HepG2 (cell line): ENCODE data around the gene SETD1A. TPM values are rescaled to one million over a fixed set of nuclear protein-coding genes. Genes with fewer than 3 reads are reported as not detected.
A peak's percentile ranks its signal among the peaks of the same experiment; 100 is the strongest.

Source experiments
- AHDC1 ChIP-seq: sonication (generic); formaldehyde crosslinking; IDR thresholded peaks from 2 replicates; pipeline ENCODE4 v1.5.1; 2020; ENCODE audit warnings: mild to moderate bottlenecking, missing genetic modification reagents, borderline replicate concordance
- E2F1 ChIP-seq: sonication (generic); formaldehyde crosslinking; IDR thresholded peaks from 2 replicates; pipeline ENCODE4 v1.5.0; 2020; ENCODE audit warnings: missing genetic modification reagents
- FOXP4 ChIP-seq: sonication (generic); formaldehyde crosslinking; IDR thresholded peaks from 2 replicates; pipeline ENCODE4 v1.4.0; 2020; ENCODE audit warnings: missing genetic modification reagents
- GTF2F1 ChIP-seq: fragments of 150-350 bp; IDR thresholded peaks from 2 replicates; pipeline ENCODE4 v1.6.1; 2014; ENCODE audit warnings: low read length
- HMG20B ChIP-seq: conservative IDR thresholded peaks from 2 replicates; pipeline ENCODE4 v1.6.1; 2016; ENCODE audit warnings: missing genetic modification reagents, missing compliant biosample characterization
- KAT8 ChIP-seq: IDR thresholded peaks from 2 replicates; pipeline ENCODE4 v1.6.1; 2016; ENCODE audit warnings: missing genetic modification reagents, missing compliant biosample characterization
- KMT2A ChIP-seq: sonication (generic); formaldehyde crosslinking; IDR thresholded peaks from 2 replicates; pipeline ENCODE4 v1.4.0; 2020; ENCODE audit warnings: missing genetic modification reagents
- MAX ChIP-seq: IDR thresholded peaks from 2 replicates; pipeline ENCODE4 v1.6.1; 2012; ENCODE audit warnings: inconsistent platforms
- NONO ChIP-seq, 2 experiments: fragments of 450-650 bp in 1 of 2; sonication (generic) in 1 of 2; formaldehyde crosslinking in 1 of 2; IDR thresholded peaks in 1 of 2; conservative IDR thresholded peaks in 1 of 2; 2 replicates each; pipeline versions ENCODE4 v1.6.1 to v1.8.0; 2017 to 2022; ENCODE audit warnings: mild to moderate bottlenecking in 1 of 2, missing genetic modification reagents in 1 of 2, moderate library complexity in 1 of 2
- PATZ1 ChIP-seq: sonication (generic); formaldehyde crosslinking; IDR thresholded peaks from 2 replicates; pipeline ENCODE4 v1.4.0; 2020; ENCODE audit warnings: missing genetic modification reagents
- PAXIP1 ChIP-seq: sonication (generic); formaldehyde crosslinking; conservative IDR thresholded peaks from 2 replicates; pipeline ENCODE4 v1.4.0; 2020; ENCODE audit warnings: mild to moderate bottlenecking, missing genetic modification reagents, moderate library complexity
- RARA ChIP-seq: IDR thresholded peaks from 2 replicates; pipeline ENCODE4 v1.6.1; 2016; ENCODE audit warnings: missing genetic modification reagents, missing compliant biosample characterization
- ZNF232 ChIP-seq: sonication (generic); formaldehyde crosslinking; IDR thresholded peaks from 2 replicates; pipeline ENCODE4 v1.4.0; 2020; ENCODE audit warnings: missing genetic modification reagents, borderline replicate concordance
- ZNF605 ChIP-seq: sonication (generic); formaldehyde crosslinking; IDR thresholded peaks from 2 replicates; pipeline ENCODE4 v1.8.0; 2022; ENCODE audit warnings: mild to moderate bottlenecking, missing genetic modification reagents
- ZNF83 ChIP-seq: sonication (generic); formaldehyde crosslinking; IDR thresholded peaks from 2 replicates; pipeline ENCODE4 v1.4.0; 2020; ENCODE audit warnings: missing genetic modification reagents, mild to moderate bottlenecking, borderline replicate concordance
- polyA plus RNA-seq, 8 experiments: library from polyadenylated mRNA; depleted of rRNA in 3 of 8; stranded (reverse) in 7 of 8; unstranded in 1 of 8; fragments of >200 nt; fragmentation: Illumina TruSeq in 4 of 8; extraction: Trizol in 4 of 8; gene quantifications; 2 replicates each; pipeline versions ENCODE4 v1.2.1 to v1.2.3, GENCODE V29; 2011 to 2016; ENCODE audit warnings: low read depth in 4 of 8, missing spikeins in 1 of 8, mixed read lengths in 1 of 8; ENCODE audit not compliant: insufficient read depth in 1 of 8
- total RNA-seq, 5 experiments: library from RNA; depleted of rRNA; stranded (reverse); fragments of >200 nt; fragmentation: Illumina TruSeq; extraction: Trizol; gene quantifications; 2 replicates each; pipeline ENCODE4 v1.2.3, GENCODE V29; 2016; ENCODE audit warnings: low read depth in 1 of 5

SETD1A gene
- total and polyA plus RNA-seq, 2 of the 13 experiments (the other 11 are each of a cell fraction or from before 2014, with no cell fraction given), result 3.8 to 5.6 TPM

GRCh38 chr16:30954993-30955392 is 2.6 kb upstream of the SETD1A start (continued):
- TF ChIP-seq AHDC1 (CRISPR knock-in tag), result peak; percentile 42; the same call in 1 of the 2 replicates
- no peak for TF ChIP-seq KAT8 (CRISPR knock-in tag)
- TF ChIP-seq KMT2A (CRISPR knock-in tag), result no peak
- no peak for TF ChIP-seq HMG20B (CRISPR knock-in tag)
- 0 out of 2 replicates have a peak, but pooled peaks have one; percentile 42 for TF ChIP-seq FOXP4 (CRISPR knock-in tag)
- peak; percentile 68; the same call in 1 of the 2 replicates for TF ChIP-seq RARA (CRISPR knock-in tag)
- TF ChIP-seq E2F1 (CRISPR knock-in tag), result no peak
- TF ChIP-seq PATZ1 (CRISPR knock-in tag), result no peak
- no peak for TF ChIP-seq GTF2F1
- TF ChIP-seq NONO (IDR thresholded peaks at IDR 0.05), result no peak
- TF ChIP-seq NONO (CRISPR knock-in tag; conservative IDR thresholded peaks at IDR 0.05), result 0 out of 2 replicates have a peak, but pooled peaks have one; percentile 22
- peak; percentile 17; the same call in 1 of the 2 replicates for TF ChIP-seq ZNF605 (CRISPR knock-in tag)
- TF ChIP-seq MAX, result no peak
- peak; percentile 93 for TF ChIP-seq PAXIP1
- no peak for TF ChIP-seq ZNF232 (CRISPR knock-in tag)
- no peak for TF ChIP-seq ZNF83 (CRISPR knock-in tag)
